SK-N-SH (cell line): ENCODE measurements around the gene PEX14.

Source experiments
- CHD2 ChIP-seq: fragments of 150-350 bp; IDR thresholded peaks from 2 replicates; pipeline ENCODE4 v1.6.1; 2018; ENCODE audit warnings: low read length; ENCODE audit not compliant: partially characterized antibody
- EP300 ChIP-seq, 2 experiments: IDR thresholded peaks; 2 replicates each; pipeline versions ENCODE4 v1.4.0 to v1.6.1; 2012; ENCODE audit warnings: borderline replicate concordance in 1 of 2, low read depth in 1 of 2, low read length in 1 of 2
- EZH2phosphoT487 ChIP-seq: fragments of 200-600 bp; sonication (generic); IDR thresholded peaks from 2 replicates; pipeline ENCODE4 v1.6.1; 2017; ENCODE audit warnings: low read depth, mixed run types, mild to moderate bottlenecking, antibody characterized with exemption, moderate library complexity, borderline replicate concordance
- POLR2AphosphoS5 ChIP-seq: IDR thresholded peaks from 2 replicates; pipeline ENCODE4 v1.6.1; 2012; ENCODE audit warnings: low read depth, low read length
- RCOR1 ChIP-seq: fragments of 150-350 bp; IDR thresholded peaks from 2 replicates; pipeline ENCODE4 v1.6.1; 2017; ENCODE audit warnings: antibody characterized with exemption, low read length
- SIN3A ChIP-seq: IDR thresholded peaks from 2 replicates; pipeline ENCODE4 v1.6.1; 2012; ENCODE audit warnings: low read depth, mild to moderate bottlenecking, low read length, moderate library complexity, borderline replicate concordance
- YY1 ChIP-seq: IDR thresholded peaks from 2 replicates; pipeline ENCODE4 v1.4.0; 2012; ENCODE audit warnings: low read depth, mild to moderate bottlenecking
- TF ChIP-seq, protein P1 (sequence below): fragments of 200-600 bp; sonication (generic); IDR thresholded peaks from 2 replicates; pipeline ENCODE4 v1.6.1; 2017; ENCODE audit warnings: antibody characterized with exemption, mild to moderate bottlenecking, moderate library complexity
- TF ChIP-seq, protein P2 (sequence below): fragments of 150-350 bp; IDR thresholded peaks from 2 replicates; pipeline ENCODE4 v1.6.1; 2016; ENCODE audit warnings: mild to moderate bottlenecking, low read depth, low read length
- TF ChIP-seq, protein P3 (sequence below): IDR thresholded peaks from 2 replicates; pipeline ENCODE4 v1.4.0; 2012; ENCODE audit warnings: low read depth, borderline replicate concordance

DNA sequence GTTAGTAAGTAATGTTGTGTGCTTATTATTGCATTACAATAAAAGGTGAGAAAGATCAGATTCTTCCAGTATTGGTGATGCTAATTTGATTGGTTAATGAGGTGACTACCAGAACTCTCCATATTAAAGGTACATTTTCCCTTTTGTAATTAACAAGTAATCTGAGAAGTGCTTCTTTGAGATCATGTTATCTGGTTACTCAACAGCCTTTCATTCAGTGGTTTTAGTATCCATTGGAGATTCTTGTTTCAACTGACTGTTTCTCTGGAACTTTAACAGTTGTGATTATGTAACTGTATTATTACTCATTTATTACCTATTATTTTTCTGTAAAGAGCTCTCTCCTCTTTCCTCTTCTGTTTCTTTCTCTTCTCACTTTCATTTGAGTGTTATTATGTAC is 86.7 kb downstream of the PEX14 start:
- TF ChIP-seq RCOR1 (no peak), POLR2AphosphoS5 (no peak), EP300 (IDR thresholded peaks at IDR 0.05; ENCODE audit: borderline replicate concordance in 1 of 2, low read depth in 1 of 2, low read length in 1 of 2) (no peak), YY1 (no peak), SIN3A (no peak), EZH2phosphoT487 (no peak), CHD2 (no peak)
- TF ChIP-seq, protein P1, sequence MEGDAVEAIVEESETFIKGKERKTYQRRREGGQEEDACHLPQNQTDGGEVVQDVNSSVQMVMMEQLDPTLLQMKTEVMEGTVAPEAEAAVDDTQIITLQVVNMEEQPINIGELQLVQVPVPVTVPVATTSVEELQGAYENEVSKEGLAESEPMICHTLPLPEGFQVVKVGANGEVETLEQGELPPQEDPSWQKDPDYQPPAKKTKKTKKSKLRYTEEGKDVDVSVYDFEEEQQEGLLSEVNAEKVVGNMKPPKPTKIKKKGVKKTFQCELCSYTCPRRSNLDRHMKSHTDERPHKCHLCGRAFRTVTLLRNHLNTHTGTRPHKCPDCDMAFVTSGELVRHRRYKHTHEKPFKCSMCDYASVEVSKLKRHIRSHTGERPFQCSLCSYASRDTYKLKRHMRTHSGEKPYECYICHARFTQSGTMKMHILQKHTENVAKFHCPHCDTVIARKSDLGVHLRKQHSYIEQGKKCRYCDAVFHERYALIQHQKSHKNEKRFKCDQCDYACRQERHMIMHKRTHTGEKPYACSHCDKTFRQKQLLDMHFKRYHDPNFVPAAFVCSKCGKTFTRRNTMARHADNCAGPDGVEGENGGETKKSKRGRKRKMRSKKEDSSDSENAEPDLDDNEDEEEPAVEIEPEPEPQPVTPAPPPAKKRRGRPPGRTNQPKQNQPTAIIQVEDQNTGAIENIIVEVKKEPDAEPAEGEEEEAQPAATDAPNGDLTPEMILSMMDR: no peak
- TF ChIP-seq, protein P2, sequence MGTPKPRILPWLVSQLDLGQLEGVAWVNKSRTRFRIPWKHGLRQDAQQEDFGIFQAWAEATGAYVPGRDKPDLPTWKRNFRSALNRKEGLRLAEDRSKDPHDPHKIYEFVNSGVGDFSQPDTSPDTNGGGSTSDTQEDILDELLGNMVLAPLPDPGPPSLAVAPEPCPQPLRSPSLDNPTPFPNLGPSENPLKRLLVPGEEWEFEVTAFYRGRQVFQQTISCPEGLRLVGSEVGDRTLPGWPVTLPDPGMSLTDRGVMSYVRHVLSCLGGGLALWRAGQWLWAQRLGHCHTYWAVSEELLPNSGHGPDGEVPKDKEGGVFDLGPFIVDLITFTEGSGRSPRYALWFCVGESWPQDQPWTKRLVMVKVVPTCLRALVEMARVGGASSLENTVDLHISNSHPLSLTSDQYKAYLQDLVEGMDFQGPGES: no peak
- TF ChIP-seq, protein P3, sequence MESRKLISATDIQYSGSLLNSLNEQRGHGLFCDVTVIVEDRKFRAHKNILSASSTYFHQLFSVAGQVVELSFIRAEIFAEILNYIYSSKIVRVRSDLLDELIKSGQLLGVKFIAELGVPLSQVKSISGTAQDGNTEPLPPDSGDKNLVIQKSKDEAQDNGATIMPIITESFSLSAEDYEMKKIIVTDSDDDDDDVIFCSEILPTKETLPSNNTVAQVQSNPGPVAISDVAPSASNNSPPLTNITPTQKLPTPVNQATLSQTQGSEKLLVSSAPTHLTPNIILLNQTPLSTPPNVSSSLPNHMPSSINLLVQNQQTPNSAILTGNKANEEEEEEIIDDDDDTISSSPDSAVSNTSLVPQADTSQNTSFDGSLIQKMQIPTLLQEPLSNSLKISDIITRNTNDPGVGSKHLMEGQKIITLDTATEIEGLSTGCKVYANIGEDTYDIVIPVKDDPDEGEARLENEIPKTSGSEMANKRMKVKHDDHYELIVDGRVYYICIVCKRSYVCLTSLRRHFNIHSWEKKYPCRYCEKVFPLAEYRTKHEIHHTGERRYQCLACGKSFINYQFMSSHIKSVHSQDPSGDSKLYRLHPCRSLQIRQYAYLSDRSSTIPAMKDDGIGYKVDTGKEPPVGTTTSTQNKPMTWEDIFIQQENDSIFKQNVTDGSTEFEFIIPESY: no peak
